Glutamatergic neuron (in vitro differentiated cells): ENCODE data around the gene TMEM185B. TPM values are rescaled to one million over a fixed set of nuclear protein-coding genes. Genes with fewer than 3 reads are reported as not detected.

ENCODE experiments used
- DNase-seq: peaks from one replicate; pipeline ENCODE4 v3.0.0; 2022
- H3K27ac Mint-ChIP-seq: one replicate; pipeline ENCODE4 v1.8.0; 2020; ENCODE audit warnings: mild to moderate bottlenecking, mixed read lengths, inconsistent platforms; ENCODE audit not compliant: unreplicated experiment
- H3K27me3 Mint-ChIP-seq: one replicate; pipeline ENCODE4 v1.8.0; 2020; ENCODE audit warnings: mild to moderate bottlenecking, moderate library complexity, mixed read lengths, inconsistent platforms; ENCODE audit not compliant: unreplicated experiment
- H3K36me3 Mint-ChIP-seq: one replicate; pipeline ENCODE4 v1.8.0; 2020; ENCODE audit warnings: mild to moderate bottlenecking, mixed read lengths, inconsistent platforms; ENCODE audit not compliant: unreplicated experiment
- H3K4me1 Mint-ChIP-seq: one replicate; pipeline ENCODE4 v1.8.0; 2020; ENCODE audit warnings: mild to moderate bottlenecking, low read depth, mixed read lengths, inconsistent platforms; ENCODE audit not compliant: unreplicated experiment
- H3K4me3 Mint-ChIP-seq: one replicate; pipeline ENCODE4 v1.8.0; 2020; ENCODE audit warnings: mild to moderate bottlenecking, mixed read lengths, inconsistent platforms; ENCODE audit not compliant: unreplicated experiment
- H3K9me3 Mint-ChIP-seq: one replicate; pipeline ENCODE4 v1.8.0; 2020; ENCODE audit warnings: mild to moderate bottlenecking, moderate library complexity, mixed read lengths, inconsistent platforms; ENCODE audit not compliant: unreplicated experiment
- total RNA-seq: library from RNA; stranded (reverse); fragmentation: NEBNext Ultra II Directional; extraction: Animal tissue kit (Norgen Biotek cat#: 25700); gene quantifications from one replicate; pipeline ENCODE4 v1.2.1, GENCODE V29; 2021; ENCODE audit not compliant: unreplicated experiment
- TF ChIP-seq, protein P1 (sequence below): fragments of 200-600 bp; sonication (generic); IDR thresholded peaks from one replicate; pipeline ENCODE4 v1.5.0; 2021; ENCODE audit not compliant: partially characterized antibody, unreplicated experiment

The TMEM185B gene
- total RNA-seq, 1 donor from 2014 or later, result 12.3 TPM

DNA sequence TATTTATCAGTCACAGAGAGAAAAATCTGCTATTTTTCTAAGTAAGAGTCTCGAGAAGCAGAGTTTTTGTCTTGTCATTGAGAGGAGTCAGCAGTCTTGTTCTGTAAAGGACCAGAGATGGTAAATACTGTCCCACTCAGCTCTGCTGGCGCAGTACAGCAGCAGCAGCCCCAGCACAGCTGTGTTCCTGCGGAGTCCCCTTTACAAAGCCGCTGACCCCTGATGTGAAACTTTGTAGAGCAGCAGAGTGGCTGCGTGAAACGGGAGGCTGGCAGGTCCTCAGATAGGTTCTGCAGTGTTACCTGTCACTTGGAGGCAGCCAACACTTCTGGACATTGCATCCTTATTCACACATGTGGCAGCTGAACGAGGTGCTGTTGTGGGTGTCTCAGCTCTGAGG is 45.2 kb downstream of the TMEM185B start:
- Mint-ChIP-seq H3K27ac (no peak overlapping the region), H3K9me3 (no peaks in the 10 kb centered on the region), H3K36me3 (no peaks in the 10 kb centered on the region), H3K27me3 (no peaks in the 10 kb centered on the region), H3K4me3 (no peak overlapping the region), H3K4me1 (peaks cover 3% of the 10 kb centered on the region)
- TF ChIP-seq, protein P1, sequence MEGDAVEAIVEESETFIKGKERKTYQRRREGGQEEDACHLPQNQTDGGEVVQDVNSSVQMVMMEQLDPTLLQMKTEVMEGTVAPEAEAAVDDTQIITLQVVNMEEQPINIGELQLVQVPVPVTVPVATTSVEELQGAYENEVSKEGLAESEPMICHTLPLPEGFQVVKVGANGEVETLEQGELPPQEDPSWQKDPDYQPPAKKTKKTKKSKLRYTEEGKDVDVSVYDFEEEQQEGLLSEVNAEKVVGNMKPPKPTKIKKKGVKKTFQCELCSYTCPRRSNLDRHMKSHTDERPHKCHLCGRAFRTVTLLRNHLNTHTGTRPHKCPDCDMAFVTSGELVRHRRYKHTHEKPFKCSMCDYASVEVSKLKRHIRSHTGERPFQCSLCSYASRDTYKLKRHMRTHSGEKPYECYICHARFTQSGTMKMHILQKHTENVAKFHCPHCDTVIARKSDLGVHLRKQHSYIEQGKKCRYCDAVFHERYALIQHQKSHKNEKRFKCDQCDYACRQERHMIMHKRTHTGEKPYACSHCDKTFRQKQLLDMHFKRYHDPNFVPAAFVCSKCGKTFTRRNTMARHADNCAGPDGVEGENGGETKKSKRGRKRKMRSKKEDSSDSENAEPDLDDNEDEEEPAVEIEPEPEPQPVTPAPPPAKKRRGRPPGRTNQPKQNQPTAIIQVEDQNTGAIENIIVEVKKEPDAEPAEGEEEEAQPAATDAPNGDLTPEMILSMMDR, result no peak
- no peak for DNase-seq

DNA sequence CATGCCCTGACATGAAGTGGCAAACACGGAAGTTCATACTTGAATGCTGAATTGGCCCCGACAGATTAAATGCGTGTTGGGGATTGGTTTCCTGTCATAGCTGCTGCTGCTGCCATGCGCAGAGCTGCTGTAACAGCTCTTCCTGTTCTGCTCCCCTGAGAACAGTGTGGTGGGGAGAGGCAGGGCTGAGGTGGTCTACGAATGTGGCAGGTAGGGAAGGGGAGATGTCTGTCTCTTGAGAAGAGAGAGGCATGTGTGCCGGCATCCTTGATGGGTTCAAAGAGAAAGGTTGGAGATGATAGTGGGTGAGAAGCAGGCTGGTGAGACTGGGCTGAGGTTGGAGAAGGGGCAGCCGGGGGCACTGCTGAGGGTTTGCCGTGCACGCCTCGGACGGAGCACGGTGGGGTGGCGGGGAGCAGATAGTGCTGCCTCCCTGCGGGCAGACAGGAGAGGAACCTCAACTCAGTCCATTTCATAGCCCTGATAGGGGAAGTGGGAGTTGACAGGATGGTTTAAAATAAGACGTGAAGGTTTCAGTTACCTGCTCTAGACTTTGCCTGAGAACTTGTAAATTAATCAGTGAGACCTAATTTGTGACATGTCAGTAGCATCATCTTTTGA is 46.1 kb downstream of the TMEM185B start:
- Mint-ChIP-seq H3K4me3 (no peak overlapping the region), H3K27me3 (no peaks in the 10 kb centered on the region), H3K9me3 (no peaks in the 10 kb centered on the region), H3K36me3 (no peaks in the 10 kb centered on the region), H3K4me1 (peaks cover 3% of the 10 kb centered on the region), H3K27ac (peak overlapping the region; percentile 6)
- TF ChIP-seq, protein P1, result no peak
- DNase-seq, result no peak

DNA sequence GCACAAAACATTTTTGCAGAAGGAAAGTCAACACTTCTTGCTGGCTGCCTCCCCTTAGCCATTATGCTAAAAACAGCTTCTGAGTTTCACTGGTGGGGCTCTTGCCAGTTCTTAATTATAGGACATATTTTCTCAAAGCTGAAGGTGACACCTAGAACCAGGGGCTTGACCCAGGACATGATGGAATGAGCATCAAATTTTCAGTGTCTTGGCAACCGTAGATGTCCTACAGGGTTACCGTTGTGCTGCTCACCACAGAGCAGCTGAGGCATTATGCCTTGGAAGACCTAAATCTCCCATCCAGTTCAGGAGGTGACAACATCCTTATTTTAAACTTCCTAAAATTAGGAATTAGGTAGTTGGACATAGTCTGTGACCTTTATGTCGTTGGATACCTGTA is 46.7 kb downstream of the TMEM185B start:
- H3K27me3 Mint-ChIP-seq, result no peaks in the 10 kb centered on the region
- H3K4me3 Mint-ChIP-seq, result no peak overlapping the region
- DNase-seq, result no peak
- H3K9me3 Mint-ChIP-seq, result no peaks in the 10 kb centered on the region
- TF ChIP-seq, protein P1, result no peak
- peaks cover 3% of the 10 kb centered on the region for H3K4me1 Mint-ChIP-seq
- H3K36me3 Mint-ChIP-seq, result no peaks in the 10 kb centered on the region
- no peak overlapping the region for H3K27ac Mint-ChIP-seq

DNA sequence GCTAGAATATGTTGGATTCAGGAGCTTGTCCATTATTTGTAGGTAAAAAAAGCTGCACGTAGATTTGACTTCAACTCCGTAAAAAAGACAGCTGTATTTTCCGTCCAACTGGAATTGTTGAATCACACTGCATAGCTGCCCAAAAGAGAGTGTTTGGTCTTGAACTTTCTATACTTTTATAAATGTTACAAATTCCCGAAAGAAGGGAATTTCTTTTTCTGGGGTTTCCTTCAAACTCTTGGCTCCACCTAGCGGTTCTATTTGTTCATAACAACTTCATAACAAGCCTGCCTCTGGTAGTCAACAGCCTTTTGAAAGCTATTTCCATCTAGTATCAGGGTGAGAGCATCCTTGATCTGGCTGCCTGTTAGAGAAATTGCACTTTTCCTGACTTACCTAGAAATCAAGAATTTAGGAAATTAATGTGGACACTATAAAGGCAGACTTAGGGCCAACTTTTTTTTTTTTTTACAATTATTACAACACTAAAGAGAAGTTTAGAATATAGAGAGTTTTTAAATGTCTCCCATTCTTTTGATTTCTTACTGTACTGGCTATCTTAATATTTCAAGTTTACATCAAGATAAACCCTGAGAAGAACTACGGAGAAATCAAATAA is 48.1 kb downstream of the TMEM185B start:
- H3K27me3 Mint-ChIP-seq, result no peaks in the 10 kb centered on the region
- H3K4me3 Mint-ChIP-seq, result no peak overlapping the region
- H3K27ac Mint-ChIP-seq, result no peak overlapping the region
- peaks cover 5% of the 10 kb centered on the region for H3K36me3 Mint-ChIP-seq
- DNase-seq, result no peak
- TF ChIP-seq, protein P1, result peak; percentile 90
- no peaks in the 10 kb centered on the region for H3K9me3 Mint-ChIP-seq
- H3K4me1 Mint-ChIP-seq, result peaks cover 3% of the 10 kb centered on the region

Other genes starting within 250 kb of the TMEM185B start
- gene EPB41L5, start 210.3 kb downstream of the TMEM185B start, total RNA-seq, result 71.7 TPM
- gene RALB, start 29.5 kb upstream of the TMEM185B start, total RNA-seq, result 16.4 TPM
- gene INHBB, start 122.7 kb upstream of the TMEM185B start, total RNA-seq, result 0.34 TPM